NCI-H128 (cell line): ENCODE results near the gene NCKIPSD.

Experiments used
- DNase-seq: peaks from one replicate; lab custom pipeline; 2025; ENCODE audit not compliant: unreplicated experiment; lab: John Stamatoyannopoulos, UW

The NCKIPSD gene

DNA sequence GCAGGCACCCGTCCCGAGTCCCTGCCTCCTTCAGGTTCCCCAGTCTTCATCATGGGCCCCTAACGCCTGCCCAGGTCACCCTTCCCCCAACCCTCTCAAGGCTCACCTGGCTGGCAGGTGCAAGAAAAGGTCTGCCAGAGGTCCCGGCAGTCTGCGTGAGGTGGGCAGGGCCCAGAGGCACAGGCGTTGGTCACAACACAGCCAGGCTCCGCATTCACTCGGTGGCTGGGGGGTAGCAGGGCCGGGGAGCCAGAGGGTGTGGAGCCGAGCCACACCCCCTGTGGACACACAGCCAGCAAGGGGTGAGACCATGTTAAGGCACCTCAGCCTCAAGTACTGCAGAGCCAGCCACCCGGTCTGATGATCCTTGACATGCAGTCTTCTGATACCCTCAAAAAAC is 33.9 kb downstream of the NCKIPSD start:
- no peak for DNase-seq

DNA sequence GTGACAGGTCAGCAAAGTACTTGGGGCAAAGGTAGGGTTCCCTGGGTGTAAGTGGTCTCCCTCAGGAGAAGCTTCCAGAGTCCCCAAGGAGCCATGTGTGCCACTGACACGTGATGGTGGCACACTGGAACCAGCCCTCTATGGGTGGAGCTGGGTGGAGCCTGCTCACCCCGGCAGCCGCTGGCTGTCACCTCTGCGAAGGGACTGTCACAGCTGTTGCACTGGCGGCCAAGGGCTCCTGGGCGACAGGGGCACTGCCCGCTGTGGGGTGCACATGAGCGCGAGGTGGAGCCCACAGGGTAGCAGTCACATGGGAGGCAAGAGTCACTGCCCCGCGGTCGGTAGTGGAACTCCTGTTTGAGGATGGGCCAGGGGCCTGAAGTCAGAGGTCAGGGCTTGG is 35.0 kb downstream of the NCKIPSD start:
- DNase-seq = no peak

DNA sequence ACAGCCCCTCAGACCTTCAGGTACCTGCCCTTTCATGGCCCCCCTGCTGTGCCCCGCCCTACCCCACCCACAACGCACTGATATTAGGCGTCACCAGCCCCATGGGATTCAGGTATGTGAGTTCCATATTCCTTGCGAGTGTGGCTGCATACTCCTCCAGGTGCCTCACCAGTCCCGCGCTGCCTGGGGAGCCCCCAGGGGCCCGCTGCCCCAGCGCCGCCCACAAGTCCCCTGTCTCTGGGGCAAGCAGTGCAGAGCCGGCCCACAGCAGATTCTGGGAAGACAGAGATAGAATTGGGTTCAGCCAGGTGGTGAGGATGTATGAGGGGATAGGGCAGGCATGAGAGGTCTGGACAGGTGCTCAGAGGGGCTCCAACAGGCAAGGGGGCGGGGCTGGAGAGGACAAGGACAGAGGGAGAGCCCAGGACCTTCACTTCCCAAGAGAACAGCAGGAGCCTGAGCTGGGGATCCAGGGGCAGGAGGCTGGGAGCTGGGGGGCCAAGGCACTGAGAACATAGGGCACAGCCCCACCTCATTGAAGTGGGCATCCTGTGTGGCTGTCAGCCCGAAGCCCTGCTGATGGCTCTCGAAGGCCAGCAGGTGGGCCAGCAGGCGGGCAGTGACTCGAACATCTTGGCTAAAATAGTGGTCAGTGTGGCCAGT is 37.4 kb downstream of the NCKIPSD start:
- no peak for DNase-seq

DNA sequence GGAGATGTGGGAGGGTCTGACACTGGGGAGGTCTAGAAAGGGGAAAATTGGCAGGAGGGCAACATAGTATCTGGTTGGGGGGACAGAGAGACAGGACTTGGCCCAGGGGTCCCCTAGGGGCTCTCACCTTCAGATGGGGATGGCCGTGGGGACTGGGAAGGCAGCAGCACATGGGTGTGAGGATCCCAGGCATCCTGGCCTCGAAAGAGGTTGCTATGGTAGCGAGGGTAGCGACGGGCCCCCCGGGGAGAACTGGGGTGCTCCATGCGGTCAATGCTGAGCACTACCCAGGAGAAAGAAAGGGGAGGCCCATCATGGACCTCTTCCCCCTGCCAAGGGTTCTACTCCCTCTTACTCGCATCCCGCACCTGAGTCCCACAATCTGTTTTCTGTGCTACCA is 38.0 kb downstream of the NCKIPSD start:
- no peak for DNase-seq

DNA sequence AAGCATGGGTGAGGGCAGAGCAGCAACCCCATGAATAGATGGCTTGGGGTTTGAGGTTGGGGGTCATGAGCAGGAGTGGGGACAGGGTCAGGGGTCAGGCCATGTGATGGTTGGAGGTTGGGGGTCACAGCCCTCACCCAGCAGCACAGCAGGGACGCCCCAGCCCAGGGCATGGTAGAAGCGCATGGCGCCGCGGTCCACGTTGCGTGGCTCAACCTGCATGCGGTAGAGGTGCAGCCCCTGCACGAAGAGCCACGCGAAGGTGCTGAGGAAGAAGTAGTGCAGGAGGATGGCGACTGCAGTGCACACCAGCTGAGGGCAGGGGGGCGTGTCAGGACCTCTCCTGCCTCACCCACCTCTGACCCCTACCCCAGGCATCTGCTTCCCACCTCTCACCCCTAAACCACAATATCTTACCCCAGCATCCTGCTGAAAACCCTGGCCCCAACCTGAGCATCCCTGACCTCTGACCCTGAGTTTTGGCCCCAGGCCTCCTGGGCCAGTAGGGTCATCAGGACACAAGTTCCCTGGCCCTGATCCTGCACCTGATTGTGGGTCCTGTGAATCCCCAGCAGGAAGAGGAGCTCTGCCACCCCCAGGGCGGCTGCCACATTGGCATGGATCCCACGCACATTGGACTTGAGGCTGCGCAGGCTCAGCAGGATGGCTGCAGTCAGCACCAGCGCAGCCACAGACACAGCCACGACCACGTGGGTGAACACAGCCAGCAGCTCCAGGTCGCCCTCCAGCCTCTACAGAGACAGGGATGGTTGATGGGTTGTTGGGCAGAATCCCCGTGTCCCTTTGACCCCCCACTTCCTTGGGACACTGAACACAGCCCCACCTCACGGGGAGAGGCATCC is 40.6 kb downstream of the NCKIPSD start:
- DNase-seq = no peak

DNA sequence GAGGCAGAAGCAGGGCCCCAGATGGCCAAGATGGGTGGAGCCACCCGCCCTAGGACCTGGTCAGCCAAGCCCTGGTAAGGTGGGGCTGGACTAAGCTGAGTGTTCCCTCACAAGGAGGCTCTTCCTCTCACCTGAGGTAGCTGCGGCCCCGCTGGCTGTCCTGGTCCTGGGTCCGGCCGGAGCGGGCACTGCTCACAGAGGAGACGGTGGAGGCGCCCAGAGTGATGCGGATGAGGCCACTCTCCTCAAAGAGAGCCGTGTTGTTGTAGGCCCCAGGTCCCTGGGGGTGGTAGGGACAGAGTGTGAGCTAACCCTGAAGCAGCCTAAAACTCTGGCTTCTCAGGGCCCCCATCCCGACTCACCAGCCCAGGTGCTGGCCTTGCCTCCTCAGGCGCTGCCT is 43.1 kb downstream of the NCKIPSD start:
- DNase-seq = no peak

DNA sequence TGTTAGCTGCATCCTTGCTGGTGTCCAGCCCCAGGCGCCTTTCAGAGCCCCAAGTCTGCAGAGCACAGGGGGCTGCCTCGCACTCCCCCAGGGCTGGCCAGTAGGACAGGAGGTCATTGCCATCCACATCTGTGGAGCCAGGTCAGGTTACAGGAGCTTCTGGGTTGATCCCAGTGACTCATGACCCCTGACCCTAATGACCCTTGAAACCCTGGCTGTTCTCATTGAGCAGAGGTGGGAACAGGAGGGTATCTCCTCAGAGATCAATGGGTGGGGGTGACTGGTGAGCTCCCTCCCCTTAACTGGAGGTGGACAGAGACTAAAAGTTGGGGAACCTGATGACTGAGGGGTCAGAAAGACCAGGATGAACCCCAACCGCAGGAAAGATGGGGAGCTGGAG is 44.3 kb downstream of the NCKIPSD start:
- no peak for DNase-seq

DNA sequence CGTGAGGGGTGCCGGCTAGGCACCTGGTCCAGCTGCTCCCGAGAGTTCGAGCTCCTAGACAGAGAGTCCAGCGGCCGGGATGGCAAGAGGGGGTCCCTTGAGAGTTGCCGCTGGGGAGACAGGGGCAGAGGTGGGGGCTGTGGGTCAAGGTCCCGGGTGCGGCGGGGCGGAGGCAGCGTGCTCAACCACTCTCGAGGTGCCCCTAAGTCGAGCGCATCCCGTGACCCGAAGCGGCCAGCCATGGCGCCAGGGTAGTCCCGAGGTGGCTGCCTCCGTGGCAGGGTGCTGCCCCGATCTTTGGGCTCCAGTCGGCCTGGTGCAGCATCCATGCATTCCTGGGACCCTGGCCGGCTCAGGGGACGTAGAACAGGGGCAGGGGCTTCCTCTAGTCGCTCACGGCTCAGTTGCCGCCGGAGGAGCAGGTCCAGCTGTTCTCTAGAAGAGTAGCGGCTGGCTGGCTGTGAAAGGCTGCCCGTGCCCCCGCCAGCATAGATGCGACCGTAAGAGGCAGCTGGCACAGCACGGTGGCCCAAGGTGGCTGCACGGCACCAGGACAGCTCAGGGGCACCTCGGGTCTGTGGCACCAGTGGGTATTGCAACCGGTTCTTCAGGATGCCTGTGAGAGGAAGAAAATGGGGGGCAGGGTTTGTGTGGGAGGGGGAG is 45.6 kb downstream of the NCKIPSD start:
- no peak for DNase-seq

DNA sequence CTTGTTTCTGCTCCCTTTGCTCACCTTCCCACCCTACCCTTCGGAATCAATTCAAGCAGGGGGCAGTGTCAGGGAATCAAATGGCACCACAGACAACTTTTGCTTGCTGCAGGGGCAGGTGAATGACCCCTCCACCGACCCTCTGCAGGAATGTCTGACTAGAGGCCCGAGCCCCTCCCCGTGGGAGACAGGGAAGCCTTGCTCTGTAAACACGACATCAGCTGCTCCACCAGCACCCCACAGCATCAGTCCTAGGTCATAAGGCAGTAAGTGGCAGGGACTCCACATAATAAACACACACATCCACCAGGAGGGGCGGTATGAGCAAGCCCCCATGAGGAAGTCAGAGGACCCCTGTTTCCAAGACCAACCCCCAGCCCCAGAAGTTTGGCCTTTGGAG is 48.4 kb downstream of the NCKIPSD start:
- no peak for DNase-seq

DNA sequence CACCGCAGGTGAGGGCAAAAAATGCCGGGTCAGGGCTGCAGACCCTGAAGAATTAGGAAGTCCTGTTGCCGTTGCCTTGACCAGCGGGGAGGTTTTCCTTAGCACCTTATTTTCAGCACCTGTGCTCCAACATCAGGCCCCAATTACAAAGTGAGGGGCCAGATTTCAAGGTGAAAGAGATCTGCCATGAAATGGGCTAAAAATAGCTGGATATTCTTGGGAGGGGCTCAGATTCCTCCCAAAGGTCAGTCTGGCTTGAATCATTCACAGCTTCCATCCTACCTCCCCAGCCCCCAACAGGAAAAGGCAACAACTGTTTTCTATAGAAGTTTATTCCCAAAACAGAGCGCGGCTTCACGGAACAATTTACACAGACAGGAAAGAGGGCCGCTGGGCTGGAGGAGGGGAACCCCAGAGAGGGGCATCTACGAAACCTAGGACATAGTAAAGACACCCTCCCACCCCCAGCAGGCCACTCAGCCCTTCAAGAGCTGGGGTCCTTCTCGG is 49.5 kb downstream of the NCKIPSD start:
- no peak for DNase-seq

DNA sequence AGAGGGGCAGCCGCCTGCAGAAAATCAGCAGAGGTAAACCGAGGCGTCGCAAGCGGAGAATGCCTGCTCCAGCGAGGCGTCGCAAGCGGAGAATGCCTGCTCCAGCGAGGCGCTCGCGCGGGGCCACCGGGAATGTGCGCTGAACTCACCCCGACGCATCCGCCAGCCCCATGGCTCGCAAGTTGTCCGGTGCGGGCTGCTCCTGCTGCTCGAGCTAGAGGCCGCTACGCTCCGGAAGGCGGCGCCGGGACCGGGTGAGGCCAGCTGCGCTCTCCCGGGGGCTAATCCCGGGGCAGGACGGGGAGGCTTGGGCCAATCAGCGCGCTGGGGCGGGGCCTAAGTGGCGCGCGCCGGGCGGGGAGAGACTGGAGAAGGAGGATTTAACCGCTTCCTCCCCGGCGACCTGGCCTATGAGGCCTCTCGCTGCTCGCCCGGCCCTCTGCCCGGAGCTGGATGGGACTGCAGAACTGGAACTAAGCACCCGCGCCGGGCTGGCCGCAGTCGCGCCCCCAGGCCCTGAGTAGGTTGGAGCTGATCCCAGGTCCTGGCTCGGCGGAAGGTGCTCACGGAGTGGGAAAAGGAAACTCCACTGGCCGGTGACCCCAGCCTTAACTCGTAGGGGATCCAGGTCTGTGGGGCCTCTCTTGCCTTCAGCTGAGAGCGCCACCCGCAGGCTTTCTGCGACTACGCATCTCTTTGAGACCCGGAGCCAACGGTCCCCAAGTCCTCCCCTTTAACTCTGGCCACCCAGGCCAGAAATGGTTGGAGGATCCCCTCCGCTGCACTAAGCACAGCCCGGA is 50.3 kb downstream of the NCKIPSD start, which contains the start of gene SLC26A6:
Gene SLC26A6 (minus strand): TSS at position 240 of the 800 bp plus-strand sequence. CDS start 68 bp downstream, at position 172.
- peak; percentile 81 for DNase-seq

DNA sequence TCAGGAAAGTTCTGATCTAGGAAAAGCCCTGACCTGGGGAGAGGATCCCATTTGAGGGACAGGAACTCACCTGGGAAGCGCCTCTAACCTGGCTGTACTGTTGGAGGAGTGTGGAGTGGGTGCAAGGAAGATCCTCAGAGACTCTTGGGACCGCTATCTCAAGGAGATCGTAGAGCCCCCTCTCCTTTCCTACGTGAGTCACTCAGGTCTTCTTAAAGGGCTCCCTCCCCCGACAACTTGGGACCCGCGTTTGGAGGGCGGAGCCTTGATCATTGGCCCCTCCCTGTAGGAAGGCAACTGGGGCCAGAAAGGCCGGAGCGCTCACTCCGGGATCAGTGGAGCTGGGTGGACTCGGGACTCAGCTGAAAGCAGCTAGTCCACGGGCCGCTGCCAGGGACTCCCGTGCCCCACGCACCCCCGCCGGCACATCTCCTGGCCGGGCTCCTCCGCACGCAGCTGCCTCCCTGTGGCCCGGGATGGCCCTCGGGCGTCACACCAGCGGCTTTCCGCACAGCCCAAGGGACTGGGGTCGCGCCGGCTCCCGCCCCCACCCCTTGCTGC is 51.0 kb downstream of the NCKIPSD start:
- DNase-seq = no peak

DNA sequence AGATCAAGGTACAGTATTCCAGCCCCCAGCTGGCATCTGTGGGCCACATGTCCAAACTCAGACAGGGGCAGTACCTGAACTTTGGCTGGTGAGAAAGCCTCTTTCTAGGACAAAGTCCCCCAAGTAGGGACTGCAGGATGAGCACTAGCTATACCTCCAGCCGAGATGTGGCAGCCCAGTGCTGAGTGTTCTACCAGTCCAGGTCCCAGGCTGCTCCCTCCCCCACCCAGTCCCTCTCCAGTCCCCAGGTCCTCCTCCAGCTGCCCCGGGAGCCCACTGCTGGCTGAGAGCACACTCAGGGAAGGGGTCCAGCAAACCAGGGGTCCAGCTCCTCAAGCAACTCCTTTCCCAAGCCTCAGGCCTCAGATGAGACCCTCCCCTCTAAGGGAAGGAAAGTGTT is 52.0 kb downstream of the NCKIPSD start:
- DNase-seq = no peak

DNA sequence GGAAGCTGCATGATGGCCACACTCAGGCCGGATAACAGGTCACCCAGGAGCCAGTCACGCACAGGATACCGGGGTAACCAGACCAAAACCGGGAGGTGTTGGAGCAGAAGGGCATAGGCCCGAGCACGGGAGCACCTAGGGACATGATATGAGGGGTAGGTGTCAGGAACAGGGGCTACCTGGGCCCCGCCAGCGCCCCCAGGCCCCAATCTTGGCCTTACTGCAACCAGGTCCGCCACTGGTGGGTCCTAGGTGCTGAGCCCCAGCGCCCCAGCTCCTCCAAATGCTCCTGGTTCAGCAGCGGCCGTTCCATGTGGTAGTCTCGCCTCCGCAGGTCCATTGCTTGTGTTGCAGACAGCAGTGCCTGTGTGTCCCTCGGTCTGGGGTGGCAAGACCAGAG is 52.5 kb downstream of the NCKIPSD start:
- DNase-seq = no peak

DNA sequence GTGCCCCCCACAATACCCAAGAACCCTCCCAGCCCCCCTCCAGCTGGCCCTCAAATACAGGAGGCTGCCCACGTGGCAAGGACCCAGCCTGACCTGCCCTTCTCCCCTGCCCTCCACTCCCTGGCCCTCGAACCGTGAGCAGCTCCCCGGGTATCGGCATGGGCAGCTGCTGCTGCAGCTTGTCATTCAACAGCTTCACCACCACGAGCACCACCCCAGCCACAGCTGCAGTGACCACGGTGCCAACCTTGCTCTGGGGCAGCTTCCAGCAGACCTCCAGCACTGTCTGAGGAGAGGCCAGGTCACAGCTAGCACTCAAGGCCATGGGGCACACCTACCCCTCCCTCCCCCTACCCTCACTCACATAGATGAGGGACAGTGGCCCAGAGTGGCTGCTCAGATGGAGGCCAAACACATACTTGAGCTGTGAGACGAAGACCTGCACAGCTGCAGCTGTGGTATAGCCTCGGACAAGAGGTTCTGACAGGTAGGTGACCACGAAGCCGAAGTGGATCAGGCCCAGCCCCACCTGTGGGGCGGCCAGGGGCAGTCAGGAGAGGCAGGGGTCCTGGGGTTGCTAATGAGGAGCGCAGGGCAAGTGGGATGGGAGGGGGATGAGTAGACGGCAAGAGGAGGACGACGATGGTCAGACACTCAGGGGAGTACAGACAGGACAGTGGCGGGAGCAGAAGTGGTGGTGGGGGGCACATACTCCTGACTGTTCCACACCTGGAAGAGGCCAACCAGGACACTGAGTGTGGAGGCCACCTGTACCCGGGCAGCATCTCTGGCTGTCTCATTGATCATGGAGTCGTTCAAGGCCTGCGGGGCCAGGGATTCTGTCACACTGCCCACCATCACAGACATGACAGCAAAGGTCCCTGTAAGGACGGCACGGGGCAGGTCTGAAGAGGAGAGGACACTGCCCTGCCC is 53.9 kb downstream of the NCKIPSD start:
- DNase-seq = no peak

DNA sequence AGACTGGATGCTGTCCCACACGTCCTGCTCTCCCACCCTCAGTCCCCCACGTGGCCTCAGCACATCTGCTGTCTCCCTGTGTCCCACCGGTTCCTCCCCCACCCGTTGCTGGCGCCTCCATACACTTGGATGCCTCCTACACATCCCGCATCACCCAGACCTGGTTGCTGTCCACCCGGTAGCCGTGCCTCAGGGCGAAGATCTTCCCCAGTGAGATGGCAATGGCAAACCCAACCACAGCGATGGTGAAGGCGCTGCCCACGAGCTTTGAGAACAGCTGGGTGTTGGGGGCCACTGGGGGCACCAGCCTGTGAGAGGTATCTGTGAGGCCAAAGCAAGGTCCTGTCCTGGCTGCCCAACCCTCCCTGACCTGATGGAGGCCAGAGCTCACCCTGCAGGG is 54.9 kb downstream of the NCKIPSD start:
- DNase-seq = no peak

DNA sequence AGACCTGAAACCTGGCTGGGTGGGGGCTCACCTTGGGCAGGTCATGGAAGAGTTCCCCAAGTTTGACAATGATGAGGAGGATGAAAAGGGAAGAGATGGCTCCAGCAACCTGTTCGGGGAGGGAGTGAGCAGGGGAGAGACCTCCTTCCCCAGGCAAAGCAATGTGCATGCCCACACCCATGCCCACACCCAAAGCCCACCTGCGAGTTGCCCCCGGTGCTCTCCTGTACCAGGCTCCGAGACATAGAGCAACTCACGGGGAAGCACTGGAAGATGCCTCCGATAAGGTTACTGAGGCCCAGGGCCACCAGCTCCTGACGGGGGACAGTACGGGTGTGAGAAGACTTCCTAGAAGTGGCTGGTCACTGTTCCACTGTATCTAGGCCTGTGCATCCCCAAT is 55.3 kb downstream of the NCKIPSD start:
- no peak for DNase-seq

DNA sequence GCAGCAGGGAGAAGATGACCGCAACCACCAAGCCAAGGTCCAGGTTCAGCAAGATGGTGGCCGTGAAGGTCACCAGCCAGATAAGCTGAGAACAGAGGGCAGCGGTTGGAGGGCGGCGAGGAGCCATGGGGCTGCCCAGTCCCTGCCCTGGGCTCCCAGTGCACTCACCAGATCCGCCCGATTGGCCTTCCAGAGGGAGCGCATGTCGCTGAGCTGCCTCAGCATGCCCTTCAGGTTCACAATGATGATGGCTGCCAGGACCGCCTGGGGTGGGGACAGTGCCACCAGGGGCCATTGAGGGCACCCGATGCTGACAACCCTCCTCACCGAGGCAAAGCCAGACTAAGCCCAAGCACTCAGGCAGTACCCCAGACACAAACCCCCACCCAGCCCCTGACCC is 55.8 kb downstream of the NCKIPSD start:
- no peak for DNase-seq

DNA sequence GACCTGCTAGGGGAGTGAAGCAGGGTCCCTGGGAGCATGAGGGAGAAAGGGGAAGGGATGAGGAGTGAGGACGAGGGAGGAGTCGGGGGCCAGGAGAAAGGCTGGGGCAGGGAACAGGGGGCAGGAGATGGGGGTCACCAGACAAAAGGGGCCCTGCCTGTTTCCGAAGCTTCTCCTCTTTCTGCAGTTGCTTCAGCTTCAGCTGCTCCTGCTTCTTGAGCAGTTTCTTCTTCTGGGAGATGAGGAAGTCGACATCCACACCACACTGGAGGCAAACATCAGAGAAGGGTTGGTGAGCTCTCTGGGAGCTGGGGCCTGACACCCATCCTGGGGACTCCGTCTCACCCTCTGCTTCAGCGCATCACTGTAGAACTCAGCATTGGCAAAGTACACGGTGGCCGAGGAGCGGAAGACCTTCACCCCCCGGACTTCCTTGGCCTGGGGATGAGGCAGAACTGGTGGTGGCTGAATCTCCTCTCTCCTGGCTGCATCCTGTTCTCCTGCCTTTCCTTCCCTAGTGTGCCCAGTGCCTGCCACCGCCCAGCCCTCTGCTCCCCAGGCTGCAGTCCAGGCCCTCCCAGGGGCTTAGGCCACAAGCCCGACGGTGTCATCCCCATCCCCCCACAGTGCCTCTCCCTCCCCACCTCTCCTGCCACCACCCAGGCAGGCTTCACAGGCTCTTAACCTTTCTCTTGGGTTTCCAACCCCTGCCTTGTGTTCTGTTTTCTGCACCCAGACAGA is 57.3 kb downstream of the NCKIPSD start:
- DNase-seq = no peak
